ENCODE measurements around the gene RIN3.

The RIN3 gene

GRCh38 chr14:92542766-92543554 lies 29.4 kb downstream of the RIN3 start:
- no peak overlapping the region for H3K9ac ChIP-seq (ENCODE audit: low read length)
- H3K36me3 ChIP-seq (ENCODE audit: control insufficient read depth, insufficient read depth, low read length), result no peaks in the 10 kb centered on the region
- H3K4me1 ChIP-seq (ENCODE audit: control insufficient read depth, insufficient read depth, low read length), result peaks cover 12% of the 10 kb centered on the region
- H3K27me3 ChIP-seq (ENCODE audit: control insufficient read depth, insufficient read depth, low read length), result no peaks in the 10 kb centered on the region
- H3K9me3 ChIP-seq (ENCODE audit: control insufficient read depth, low read length), result no peaks in the 10 kb centered on the region
- H3K4me3 ChIP-seq (ENCODE audit: low read length), result no peak overlapping the region

GRCh38 chr14:92544051-92544720 lies 30.6 kb downstream of the RIN3 start:
- Histone ChIP-seq H3K27me3 (ENCODE audit: control insufficient read depth, insufficient read depth, low read length) (no peaks in the 10 kb centered on the region), H3K4me3 (ENCODE audit: low read length) (no peak overlapping the region), H3K4me1 (ENCODE audit: control insufficient read depth, insufficient read depth, low read length) (peaks cover 12% of the 10 kb centered on the region), H3K9ac (ENCODE audit: low read length) (no peak overlapping the region), H3K36me3 (ENCODE audit: control insufficient read depth, insufficient read depth, low read length) (no peaks in the 10 kb centered on the region), H3K9me3 (ENCODE audit: control insufficient read depth, low read length) (no peaks in the 10 kb centered on the region)

DNA sequence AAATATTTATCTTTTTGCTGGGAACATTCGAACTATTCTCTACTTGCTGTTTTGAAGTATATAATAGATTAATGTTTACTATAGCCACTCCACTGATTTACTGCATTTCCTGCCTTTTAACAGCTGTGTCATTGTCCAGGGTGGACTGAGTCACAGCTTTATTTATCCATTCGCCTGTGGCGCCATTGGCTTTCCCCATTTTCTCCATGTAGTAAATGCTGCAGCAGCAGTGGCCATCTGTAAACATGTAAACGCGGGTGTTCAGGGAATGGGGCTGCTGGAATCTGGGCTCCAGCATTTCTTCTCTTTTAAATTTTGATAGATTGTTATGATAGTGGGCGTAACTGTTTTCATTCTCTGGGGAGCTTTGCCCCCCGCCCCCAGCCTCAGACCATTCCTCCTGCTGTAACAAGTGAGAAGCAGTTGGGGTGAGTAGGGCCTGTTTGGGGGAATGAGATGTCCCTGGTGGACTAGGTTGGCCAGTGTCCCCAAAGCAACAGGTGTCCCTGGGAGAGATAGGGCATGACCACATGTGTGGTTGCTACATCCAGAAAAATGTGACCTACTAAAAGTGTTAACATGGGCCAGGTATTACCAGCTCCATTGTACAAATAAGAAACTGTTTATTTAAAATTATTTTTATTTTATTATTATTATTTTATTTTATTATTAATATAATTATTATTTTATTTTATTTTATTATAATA lies 32.9 kb downstream of the RIN3 start:
- Histone ChIP-seq H3K9me3 (ENCODE audit: control insufficient read depth, low read length) (no peaks in the 10 kb centered on the region), H3K27me3 (ENCODE audit: control insufficient read depth, insufficient read depth, low read length) (no peaks in the 10 kb centered on the region), H3K36me3 (ENCODE audit: control insufficient read depth, insufficient read depth, low read length) (no peaks in the 10 kb centered on the region), H3K4me1 (ENCODE audit: control insufficient read depth, insufficient read depth, low read length) (no peaks in the 10 kb centered on the region), H3K4me3 (ENCODE audit: low read length) (no peak overlapping the region), H3K9ac (ENCODE audit: low read length) (no peak overlapping the region)

GRCh38 chr14:92549105-92549858 lies 35.7 kb downstream of the RIN3 start:
- no peaks in the 10 kb centered on the region for H3K9me3 ChIP-seq (ENCODE audit: control insufficient read depth, low read length)
- H3K9ac ChIP-seq (ENCODE audit: low read length), result no peak overlapping the region
- H3K36me3 ChIP-seq (ENCODE audit: control insufficient read depth, insufficient read depth, low read length), result no peaks in the 10 kb centered on the region
- no peak overlapping the region for H3K4me3 ChIP-seq (ENCODE audit: low read length)
- H3K27me3 ChIP-seq (ENCODE audit: control insufficient read depth, insufficient read depth, low read length), result no peaks in the 10 kb centered on the region
- no peaks in the 10 kb centered on the region for H3K4me1 ChIP-seq (ENCODE audit: control insufficient read depth, insufficient read depth, low read length)

DNA sequence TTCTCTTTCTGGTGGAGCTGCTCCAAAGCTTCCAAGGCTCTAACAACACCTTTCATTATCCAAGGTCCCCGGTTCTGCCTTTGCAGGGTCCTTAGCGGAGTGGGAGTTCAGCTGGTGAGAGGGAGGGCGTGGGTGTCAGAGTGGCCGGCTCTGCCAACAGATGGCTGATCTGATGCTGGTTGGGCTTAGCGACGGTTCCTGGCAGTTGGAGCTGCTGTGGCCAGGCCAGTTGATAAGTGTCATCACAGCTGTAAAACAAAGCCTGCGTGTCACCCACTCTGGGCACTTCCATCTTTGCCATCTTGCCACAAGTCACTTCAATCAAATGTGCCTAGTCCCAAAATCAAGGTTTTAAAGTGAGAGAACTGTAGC lies 36.3 kb downstream of the RIN3 start:
- H3K4me1 ChIP-seq (ENCODE audit: control insufficient read depth, insufficient read depth, low read length), result no peaks in the 10 kb centered on the region
- no peaks in the 10 kb centered on the region for H3K36me3 ChIP-seq (ENCODE audit: control insufficient read depth, insufficient read depth, low read length)

GRCh38 chr14:92551044-92551841 lies 37.7 kb downstream of the RIN3 start:
- no peak overlapping the region for H3K4me3 ChIP-seq (ENCODE audit: low read length)
- no peaks in the 10 kb centered on the region for H3K9me3 ChIP-seq (ENCODE audit: control insufficient read depth, low read length)
- no peaks in the 10 kb centered on the region for H3K27me3 ChIP-seq (ENCODE audit: control insufficient read depth, insufficient read depth, low read length)
- H3K36me3 ChIP-seq (ENCODE audit: control insufficient read depth, insufficient read depth, low read length), result no peaks in the 10 kb centered on the region
- no peaks in the 10 kb centered on the region for H3K4me1 ChIP-seq (ENCODE audit: control insufficient read depth, insufficient read depth, low read length)
- no peak overlapping the region for H3K9ac ChIP-seq (ENCODE audit: low read length)

More for the DNA sequence above, 36.3 kb downstream of the RIN3 start:
- Histone ChIP-seq H3K9ac (ENCODE audit: low read length) (no peak overlapping the region), H3K27me3 (ENCODE audit: control insufficient read depth, insufficient read depth, low read length) (no peaks in the 10 kb centered on the region), H3K9me3 (ENCODE audit: control insufficient read depth, low read length) (no peaks in the 10 kb centered on the region), H3K4me3 (ENCODE audit: low read length) (no peak overlapping the region)

DNA sequence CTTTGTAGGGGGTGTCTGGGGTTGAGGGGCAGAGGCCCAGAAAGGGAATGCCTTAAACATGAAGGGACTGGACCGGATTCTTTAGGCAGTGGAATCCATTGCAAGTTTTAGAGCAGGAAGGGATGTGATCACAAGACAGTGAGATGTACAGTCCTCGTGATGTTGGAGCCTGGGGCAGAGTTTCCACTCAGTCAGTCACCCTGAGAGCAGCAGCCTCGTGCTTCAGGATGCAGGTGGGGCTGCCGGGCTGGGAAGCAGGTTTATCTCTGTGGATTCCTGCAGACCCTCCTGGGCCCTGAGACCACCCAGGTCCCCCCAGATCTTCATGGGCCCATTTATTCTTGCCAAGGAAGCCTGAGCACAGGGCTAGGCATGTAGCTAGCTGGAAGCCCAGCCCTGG lies 38.5 kb downstream of the RIN3 start:
- Histone ChIP-seq H3K4me3 (ENCODE audit: low read length) (no peak overlapping the region), H3K9ac (ENCODE audit: low read length) (no peak overlapping the region), H3K9me3 (ENCODE audit: control insufficient read depth, low read length) (no peaks in the 10 kb centered on the region), H3K27me3 (ENCODE audit: control insufficient read depth, insufficient read depth, low read length) (no peaks in the 10 kb centered on the region), H3K4me1 (ENCODE audit: control insufficient read depth, insufficient read depth, low read length) (no peaks in the 10 kb centered on the region), H3K36me3 (ENCODE audit: control insufficient read depth, insufficient read depth, low read length) (no peaks in the 10 kb centered on the region)

DNA sequence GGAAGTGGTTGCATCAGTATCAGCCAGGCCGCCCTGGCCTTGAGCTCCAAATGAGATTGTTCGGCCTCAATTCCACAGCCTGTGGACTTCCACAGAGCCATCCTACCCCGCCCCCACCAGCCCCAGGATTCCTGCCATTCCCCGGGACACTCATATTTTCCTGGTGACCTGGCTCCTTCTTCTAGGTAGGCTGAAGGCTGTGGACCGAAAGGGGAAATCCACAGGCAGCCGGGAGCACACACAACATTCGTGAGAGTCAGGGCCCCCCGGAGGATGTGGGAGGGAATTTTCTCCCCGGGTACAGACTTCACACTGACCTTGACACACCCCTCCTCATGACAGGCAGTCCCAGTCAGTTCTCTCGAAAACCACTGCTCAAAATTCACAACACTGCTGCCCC lies 39.9 kb downstream of the RIN3 start:
- Histone ChIP-seq H3K4me3 (ENCODE audit: low read length) (no peak overlapping the region), H3K4me1 (ENCODE audit: control insufficient read depth, insufficient read depth, low read length) (no peaks in the 10 kb centered on the region), H3K9me3 (ENCODE audit: control insufficient read depth, low read length) (no peaks in the 10 kb centered on the region), H3K9ac (ENCODE audit: low read length) (no peak overlapping the region), H3K27me3 (ENCODE audit: control insufficient read depth, insufficient read depth, low read length) (no peaks in the 10 kb centered on the region), H3K36me3 (ENCODE audit: control insufficient read depth, insufficient read depth, low read length) (no peaks in the 10 kb centered on the region)

DNA sequence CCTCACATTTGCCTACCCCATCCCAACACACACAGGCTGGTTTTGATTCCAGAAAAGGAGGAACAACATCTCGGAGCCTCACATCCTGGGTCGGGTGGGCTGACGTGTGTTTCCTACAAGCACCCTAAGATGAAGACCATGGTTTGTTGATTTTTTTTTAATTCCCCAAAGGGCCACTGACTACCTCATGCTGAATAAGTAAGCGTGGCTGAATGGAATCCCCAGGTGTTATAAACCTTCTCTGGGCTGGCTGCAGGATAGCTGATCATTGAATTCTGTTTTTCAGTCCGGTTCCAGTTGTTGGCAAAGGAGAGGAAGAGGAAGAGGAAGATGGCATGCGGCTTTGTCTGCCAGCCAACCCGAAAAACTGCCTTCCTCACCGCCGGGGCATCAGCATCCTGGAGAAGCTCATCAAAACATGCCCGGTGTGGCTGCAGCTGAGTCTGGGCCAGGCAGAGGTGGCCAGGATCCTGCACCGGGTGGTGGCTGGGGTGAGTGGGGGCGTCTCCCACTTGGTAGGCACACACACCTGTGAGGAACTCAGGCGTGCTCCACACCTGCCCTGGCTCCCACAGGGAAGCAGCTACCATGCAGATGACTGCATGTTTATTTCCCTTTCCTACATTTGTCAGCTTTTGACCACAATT lies 42.0 kb downstream of the RIN3 start:
- Histone ChIP-seq H3K9ac (ENCODE audit: low read length) (no peak overlapping the region), H3K9me3 (ENCODE audit: control insufficient read depth, low read length) (no peaks in the 10 kb centered on the region), H3K4me1 (ENCODE audit: control insufficient read depth, insufficient read depth, low read length) (no peaks in the 10 kb centered on the region), H3K36me3 (ENCODE audit: control insufficient read depth, insufficient read depth, low read length) (no peaks in the 10 kb centered on the region), H3K27me3 (ENCODE audit: control insufficient read depth, insufficient read depth, low read length) (no peaks in the 10 kb centered on the region), H3K4me3 (ENCODE audit: low read length) (no peak overlapping the region)

DNA sequence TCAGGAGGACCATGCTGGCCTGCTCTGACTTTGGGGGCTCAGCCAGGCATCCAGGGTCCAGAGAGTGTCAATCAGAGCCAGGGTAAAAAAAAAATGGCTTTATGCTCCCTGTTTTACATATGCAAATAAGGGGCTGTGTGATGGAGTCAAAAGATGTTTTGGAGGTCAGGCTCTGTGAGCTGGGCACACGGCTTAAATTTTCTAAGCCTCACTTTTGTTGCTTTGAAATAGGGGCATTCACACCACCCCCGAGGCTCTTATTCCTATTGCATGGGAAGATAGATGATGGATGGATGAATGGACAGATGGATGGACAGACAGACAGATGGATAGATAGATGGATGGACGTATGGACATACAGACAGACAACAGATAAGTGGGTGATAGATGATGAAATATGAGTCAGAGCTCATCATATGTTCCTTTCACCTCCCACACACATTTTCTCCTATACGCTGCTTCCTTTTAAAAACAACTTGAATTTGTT lies 42.7 kb downstream of the RIN3 start:
- no peak overlapping the region for H3K4me3 ChIP-seq (ENCODE audit: low read length)
- no peak overlapping the region for H3K9ac ChIP-seq (ENCODE audit: low read length)
- H3K36me3 ChIP-seq (ENCODE audit: control insufficient read depth, insufficient read depth, low read length), result no peaks in the 10 kb centered on the region
- H3K4me1 ChIP-seq (ENCODE audit: control insufficient read depth, insufficient read depth, low read length), result no peaks in the 10 kb centered on the region
- no peaks in the 10 kb centered on the region for H3K9me3 ChIP-seq (ENCODE audit: control insufficient read depth, low read length)
- H3K27me3 ChIP-seq (ENCODE audit: control insufficient read depth, insufficient read depth, low read length), result no peaks in the 10 kb centered on the region

All from mucosa of stomach (tissue), 1 donor.